ENCODE data around the gene CAPS. TPM values are rescaled to one million over a fixed set of nuclear protein-coding genes. Genes with fewer than 3 reads are reported as not detected.
"Not testable (repeated sequence)": the region's sequence is repeated elsewhere in the genome, so short reads cannot be mapped to it uniquely, and the experiment has no call there.

Gene CAPS
- total and polyA plus RNA-seq, 10 donors = 14.7 to 61.8 (median 18.7) TPM

DNA sequence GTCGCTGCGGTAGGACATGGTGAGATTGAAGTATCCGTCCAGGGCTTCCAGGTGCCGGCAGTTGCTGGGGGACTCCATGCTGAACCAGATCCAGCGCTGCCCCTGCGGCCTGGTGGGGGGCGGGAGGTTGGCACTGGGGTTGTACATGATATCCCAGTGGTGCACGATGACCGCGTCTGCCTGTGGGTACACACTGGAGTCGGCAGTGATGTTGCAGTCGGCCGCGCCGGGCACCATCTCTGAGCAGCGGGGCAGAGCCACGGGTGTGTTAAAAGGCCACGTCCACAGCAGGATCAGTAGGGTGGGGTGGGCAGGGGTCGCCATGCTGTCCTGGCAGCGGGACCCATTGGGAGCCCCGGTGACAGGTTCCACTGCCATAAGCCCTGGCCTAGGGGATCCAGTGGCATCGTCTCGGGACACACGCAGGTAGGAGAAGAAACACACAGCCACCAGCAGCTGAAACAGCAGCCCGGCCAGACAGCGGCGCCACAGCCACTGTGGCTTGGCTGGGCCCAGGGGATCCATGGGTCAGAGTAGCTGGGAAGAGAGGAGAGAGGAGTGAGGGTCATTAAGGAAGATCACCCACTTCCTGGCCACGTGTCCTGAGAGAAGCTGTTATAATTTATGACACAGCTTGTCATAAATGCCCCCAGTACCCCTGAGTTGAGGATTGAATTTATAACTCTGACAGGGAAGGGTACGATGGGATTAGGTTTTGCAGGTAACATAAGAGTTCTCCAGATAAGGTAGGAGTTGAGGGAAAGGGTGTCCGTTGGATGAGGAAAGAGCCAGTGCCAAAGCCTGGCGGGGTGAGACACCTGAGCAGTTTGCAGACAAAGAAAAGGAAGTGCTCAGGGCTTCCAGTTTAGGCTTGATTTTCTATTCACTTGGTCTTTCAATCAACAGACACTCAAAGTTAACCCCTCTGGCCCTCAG is 46.6 kb upstream of the CAPS start:
- WGBS, 5 donors = 76 to 90% (median 83%) methylated on average over 25 to 31 of the region's 31 CpGs
- Histone ChIP-seq H3K36me3 (no peaks in the 10 kb centered on the region), H3K9me3 (no peaks in the 10 kb centered on the region), H3K27ac (no peak overlapping the region), H3K4me3 (no peak overlapping the region), H3K4me1 (no peaks in the 10 kb centered on the region), H3K27me3 (replicated peaks in 1 of 7) (peaks cover 0 to 28% (median 0%) of the 10 kb centered on the region in 7 donors)
- TF ChIP-seq, protein P1, sequence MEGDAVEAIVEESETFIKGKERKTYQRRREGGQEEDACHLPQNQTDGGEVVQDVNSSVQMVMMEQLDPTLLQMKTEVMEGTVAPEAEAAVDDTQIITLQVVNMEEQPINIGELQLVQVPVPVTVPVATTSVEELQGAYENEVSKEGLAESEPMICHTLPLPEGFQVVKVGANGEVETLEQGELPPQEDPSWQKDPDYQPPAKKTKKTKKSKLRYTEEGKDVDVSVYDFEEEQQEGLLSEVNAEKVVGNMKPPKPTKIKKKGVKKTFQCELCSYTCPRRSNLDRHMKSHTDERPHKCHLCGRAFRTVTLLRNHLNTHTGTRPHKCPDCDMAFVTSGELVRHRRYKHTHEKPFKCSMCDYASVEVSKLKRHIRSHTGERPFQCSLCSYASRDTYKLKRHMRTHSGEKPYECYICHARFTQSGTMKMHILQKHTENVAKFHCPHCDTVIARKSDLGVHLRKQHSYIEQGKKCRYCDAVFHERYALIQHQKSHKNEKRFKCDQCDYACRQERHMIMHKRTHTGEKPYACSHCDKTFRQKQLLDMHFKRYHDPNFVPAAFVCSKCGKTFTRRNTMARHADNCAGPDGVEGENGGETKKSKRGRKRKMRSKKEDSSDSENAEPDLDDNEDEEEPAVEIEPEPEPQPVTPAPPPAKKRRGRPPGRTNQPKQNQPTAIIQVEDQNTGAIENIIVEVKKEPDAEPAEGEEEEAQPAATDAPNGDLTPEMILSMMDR (IDR thresholded peaks at IDR 0.05 in 8 of 11, conservative IDR thresholded peaks at IDR 0.05 in 3 of 11) = no peak
- TF ChIP-seq POLR2AphosphoS5 (IDR thresholded peaks at IDR 0.05) = no peak
- no peak for TF ChIP-seq POLR2A (IDR thresholded peaks at IDR 0.05)
- no peak for DNase-seq
- intact Hi-C loops (cut with DNase I; ENCODE audit: low total_unique reads) = no loop called here

DNA sequence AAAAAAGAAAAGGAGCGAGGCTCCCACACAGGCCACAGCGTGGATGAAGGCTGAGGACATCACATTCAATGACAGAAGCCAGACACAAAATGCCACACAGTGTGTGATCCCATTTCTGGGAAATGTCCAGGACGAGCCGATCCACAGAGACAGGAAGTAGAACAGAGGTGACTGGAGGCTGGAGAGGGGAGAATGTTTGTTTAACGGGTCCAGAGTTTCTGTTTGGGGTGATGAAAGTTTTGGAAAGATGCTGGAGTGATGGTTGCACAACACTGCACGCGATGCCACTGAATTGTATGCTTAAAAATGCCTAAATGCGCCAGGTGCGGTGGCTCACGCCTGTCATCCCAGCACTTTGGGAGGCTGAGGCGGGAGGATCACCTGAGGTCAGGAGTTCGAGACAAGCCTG is 43.1 kb upstream of the CAPS start:
- no peak overlapping the region for H3K4me3 ChIP-seq
- no peak overlapping the region for H3K27ac ChIP-seq
- no peaks in the 10 kb centered on the region for H3K4me1 ChIP-seq
- TF ChIP-seq POLR2AphosphoS5 (IDR thresholded peaks at IDR 0.05) = no peak
- no peak for TF ChIP-seq POLR2A (IDR thresholded peaks at IDR 0.05)
- TF ChIP-seq, protein P1 (IDR thresholded peaks at IDR 0.05 in 8 of 11, conservative IDR thresholded peaks at IDR 0.05 in 3 of 11) = no peak
- no peak for DNase-seq
- intact Hi-C loops (cut with DNase I; ENCODE audit: low total_unique reads) = no loop called here
- no peaks in the 10 kb centered on the region for H3K9me3 ChIP-seq
- WGBS, 5 donors = 73 to 84% (median 77%) methylated on average over 12 of the region's 12 CpGs
- peaks cover 0 to 15% (median 0%) of the 10 kb centered on the region in 7 donors for H3K27me3 ChIP-seq (replicated peaks in 1 of 7)
- no peaks in the 10 kb centered on the region for H3K36me3 ChIP-seq

DNA sequence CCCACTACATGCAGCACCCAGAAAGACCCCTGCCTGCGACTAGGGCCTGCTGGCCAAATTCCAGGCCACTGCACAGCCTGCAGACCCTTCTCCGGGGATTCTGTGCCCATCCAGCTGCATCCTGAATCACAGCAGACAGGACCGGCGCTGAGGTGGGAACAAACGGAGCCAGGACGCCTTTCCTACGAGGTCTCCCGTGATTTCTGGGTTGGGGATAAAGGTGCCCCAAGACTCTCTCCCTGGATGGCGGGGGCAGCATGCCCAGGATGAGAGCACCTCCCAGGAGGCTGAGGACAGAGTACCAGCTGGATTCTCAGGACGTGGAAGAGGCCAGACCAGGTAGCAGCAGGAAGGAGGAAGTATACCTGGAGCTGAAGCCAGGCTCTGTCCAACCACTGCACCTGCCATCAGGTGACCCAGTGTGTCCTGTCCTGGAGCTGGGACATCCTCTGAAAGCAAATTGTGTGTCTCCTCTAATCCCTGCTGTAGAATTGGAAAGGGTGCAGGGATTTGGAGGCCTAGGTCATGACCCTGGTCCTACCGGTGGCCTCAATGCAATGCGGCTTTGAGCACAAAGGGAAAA is 40.3 kb upstream of the CAPS start:
- no peaks in the 10 kb centered on the region for H3K36me3 ChIP-seq
- no peaks in the 10 kb centered on the region for H3K9me3 ChIP-seq
- H3K4me3 ChIP-seq = no peak overlapping the region
- no peaks in the 10 kb centered on the region for H3K4me1 ChIP-seq
- peaks cover 0 to 37% (median 2%) of the 10 kb centered on the region in 7 donors for H3K27me3 ChIP-seq (replicated peaks in 1 of 7)
- no peak for DNase-seq
- 89 to 96% (median 91%) methylated on average over 11 to 12 of the region's 12 CpGs for WGBS, 5 donors
- intact Hi-C loops (cut with DNase I; ENCODE audit: low total_unique reads) = no loop called here
- no peak overlapping the region for H3K27ac ChIP-seq
- TF ChIP-seq POLR2A (IDR thresholded peaks at IDR 0.05) = no peak
- TF ChIP-seq, protein P1 (IDR thresholded peaks at IDR 0.05 in 8 of 11, conservative IDR thresholded peaks at IDR 0.05 in 3 of 11) = no peak
- TF ChIP-seq POLR2AphosphoS5 (IDR thresholded peaks at IDR 0.05) = no peak

DNA sequence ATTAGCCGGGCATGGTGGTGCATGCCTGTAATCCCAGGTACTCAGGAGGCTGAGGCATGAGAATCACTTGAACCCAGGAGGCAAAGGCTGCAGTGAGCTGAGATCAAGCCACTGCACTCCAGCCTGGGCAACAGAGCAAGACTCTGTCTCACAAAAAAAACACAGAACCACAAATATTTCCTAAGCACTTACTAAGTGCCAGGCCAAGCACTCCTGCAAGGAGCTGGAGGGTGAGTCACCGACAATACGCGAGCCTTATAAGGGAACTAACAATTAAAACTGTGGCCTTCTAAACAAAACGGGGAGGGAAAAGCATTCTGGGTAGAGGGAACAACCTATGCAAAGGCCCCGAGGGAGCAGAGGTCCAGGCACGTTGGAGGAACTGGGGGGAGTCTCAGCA is 39.6 kb upstream of the CAPS start:
- H3K4me1 ChIP-seq; intact Hi-C loops (cut with DNase I; ENCODE audit: low total_unique reads): not testable (repeated sequence)
- 75 to 90% (median 84%) methylated on average over 6 to 7 of the region's 7 CpGs for WGBS, 5 donors

More for the DNA sequence above, 39.6 kb upstream of the CAPS start:
- not testable (repeated sequence) for DNase-seq, H3K4me3 ChIP-seq, H3K9me3 ChIP-seq, H3K36me3 ChIP-seq, H3K27ac ChIP-seq
- H3K27me3 ChIP-seq (replicated peaks in 1 of 7) = peaks cover 0 to 45% (median 9%) of the 10 kb centered on the region in 7 donors
